CD14-positive monocyte (primary cell): Measurements from ENCODE around the gene PPP2R1B. TPM values are rescaled to one million over a fixed set of nuclear protein-coding genes. Genes with fewer than 3 reads are reported as not detected.

Source experiments
- DNase-seq, 3 donors: peaks; one replicate each; pipeline ENCODE4 v3.0.0-alpha.2; 2011 to 2022
- H2AFZ ChIP-seq: 2 replicates; pipeline ENCODE4 v1.6.0; 2012; ENCODE audit warnings: mild to moderate bottlenecking, low read depth, low read length, inconsistent platforms; ENCODE audit not compliant: insufficient read depth, poor library complexity, severe bottlenecking
- H3K27ac ChIP-seq, 2 donors: 1 replicate in 1 of 2; 2 replicates in 1 of 2; pipeline ENCODE4 v1.5.1; 2012 to 2013; ENCODE audit warnings: low read length in 2 of 2, control low read depth in 1 of 2, inconsistent platforms in 1 of 2, low read depth in 1 of 2, mild to moderate bottlenecking in 1 of 2
- H3K27me3 ChIP-seq, 2 donors: one replicate each; pipeline versions ENCODE4 v1.6.0 to v1.6.1; 2011 to 2013; ENCODE audit warnings: low read length in 2 of 2; ENCODE audit not compliant: control insufficient read depth in 2 of 2, insufficient read depth in 2 of 2
- H3K36me3 ChIP-seq, 2 donors: replicated peaks in 1 of 2; 1 replicate in 1 of 2; 2 replicates in 1 of 2; pipeline versions ENCODE4 v1.5.1 to v1.6.1; 2012 to 2013; ENCODE audit warnings: low read length in 2 of 2, control low read depth in 1 of 2, inconsistent platforms in 1 of 2, mild to moderate bottlenecking in 1 of 2; ENCODE audit not compliant: insufficient read depth in 2 of 2, control insufficient read depth in 1 of 2
- H3K4me1 ChIP-seq, 2 donors: 1 replicate in 1 of 2; 2 replicates in 1 of 2; pipeline versions ENCODE4 v1.5.1 to v1.6.1; 2012 to 2013; ENCODE audit warnings: low read length in 2 of 2, control low read depth in 1 of 2, inconsistent platforms in 1 of 2, mild to moderate bottlenecking in 1 of 2, moderate library complexity in 1 of 2; ENCODE audit not compliant: insufficient read depth in 2 of 2, control insufficient read depth in 1 of 2
- H3K4me2 ChIP-seq: replicated peaks from 2 replicates; pipeline ENCODE3; 2012; ENCODE audit warnings: low read length, moderate library complexity, mild to moderate bottlenecking; ENCODE audit not compliant: poor library complexity, severe bottlenecking; ENCODE audit errors: extremely low read depth
- H3K4me3 ChIP-seq, 3 experiments: fragments of 200-600 bp in 1 of 3; sonication (generic) in 1 of 3; replicated peaks in 1 of 3; 1 replicate in 2 of 3; 2 replicates in 1 of 3; pipeline ENCODE4 v1.5.1; 2011 to 2013; ENCODE audit warnings: low read length in 3 of 3, mild to moderate bottlenecking in 3 of 3, control low read depth in 2 of 3, low read depth in 2 of 3, inconsistent platforms in 1 of 3, moderate library complexity in 1 of 3
- H3K79me2 ChIP-seq: 2 replicates; pipeline ENCODE4 v1.6.0; 2012; ENCODE audit warnings: mild to moderate bottlenecking, control low read depth, inconsistent platforms, low read length, moderate library complexity; ENCODE audit not compliant: insufficient read depth
- H3K9ac ChIP-seq: 2 replicates; pipeline ENCODE4 v1.6.0; 2017; ENCODE audit warnings: low read length, mild to moderate bottlenecking; ENCODE audit not compliant: insufficient read depth, poor library complexity, severe bottlenecking
- H3K9me3 ChIP-seq, 2 donors: replicated peaks in 1 of 2; 1 replicate in 1 of 2; 2 replicates in 1 of 2; pipeline versions ENCODE4 v1.5.1 to v1.6.1; 2012 to 2013; ENCODE audit warnings: low read length in 2 of 2, control low read depth in 1 of 2; ENCODE audit not compliant: control insufficient read depth in 1 of 2, insufficient read depth in 1 of 2
- H4K20me1 ChIP-seq: 2 replicates; pipeline ENCODE4 v1.6.0; 2012; ENCODE audit warnings: mild to moderate bottlenecking, low read length, control low read depth, moderate library complexity; ENCODE audit not compliant: insufficient read depth
- H3K27ac Mint-ChIP-seq, 7 donors: one replicate each; pipeline ENCODE4 v1.8.0; 2020; ENCODE audit warnings: mild to moderate bottlenecking in 7 of 7, mixed read lengths in 7 of 7, moderate library complexity in 6 of 7, inconsistent platforms in 2 of 7
- H3K27me3 Mint-ChIP-seq, 3 donors: one replicate each; pipeline ENCODE4 v1.8.0; 2021 to 2022; ENCODE audit warnings: low read depth in 3 of 3, mild to moderate bottlenecking in 3 of 3, mixed read lengths in 3 of 3, moderate library complexity in 3 of 3, inconsistent platforms in 1 of 3
- H3K36me3 Mint-ChIP-seq, 2 donors: one replicate each; pipeline ENCODE4 v1.8.0; 2020; ENCODE audit warnings: mixed read lengths in 2 of 2, inconsistent platforms in 1 of 2, mild to moderate bottlenecking in 1 of 2
- H3K4me1 Mint-ChIP-seq: one replicate; pipeline ENCODE4 v1.8.0; 2020; ENCODE audit warnings: mild to moderate bottlenecking, mixed read lengths
- H3K4me3 Mint-ChIP-seq, 2 donors: one replicate each; pipeline ENCODE4 v1.8.0; 2020; ENCODE audit warnings: mild to moderate bottlenecking in 2 of 2, mixed read lengths in 2 of 2, moderate library complexity in 1 of 2
- H3K9me3 Mint-ChIP-seq, 7 donors: one replicate each; pipeline ENCODE4 v1.8.0; 2020 to 2022; ENCODE audit warnings: mixed read lengths in 7 of 7, mild to moderate bottlenecking in 6 of 7, moderate library complexity in 6 of 7, inconsistent platforms in 2 of 7
- WGBS: methylation state at CpG from one replicate; pipeline ENCODE4 v1.1.5; 2013; ENCODE audit warnings: missing lambda C conversion rate; ENCODE audit not compliant: insufficient coverage; 5-methylcytosine and 5-hydroxymethylcytosine counted together
- intact Hi-C, 2 donors: fragments of 100-400 bp; cut with micrococcal nuclease; formaldehyde crosslinking; loops; one replicate each; pipeline versions ENCODE4 v1.15.0 to v1.15.1; 2023
- polyA plus RNA-seq, 3 donors: library from polyadenylated mRNA; depleted of rRNA in 1 of 3; unstranded in 2 of 3; stranded (reverse) in 1 of 3; fragments of 300-500 nt in 2 of 3; fragments of >200 nt in 1 of 3; fragmentation: Illumina TruSeq in 2 of 3; gene quantifications; 1 replicate in 2 of 3; 2 replicates in 1 of 3; pipeline ENCODE4 v1.2.3, GENCODE V29; 2012 to 2021
- TF ChIP-seq, protein P1 (sequence below): fragments of 200-600 bp; IDR thresholded peaks from one replicate; pipeline ENCODE4 v1.8.0; 2022; ENCODE audit warnings: antibody characterized with exemption, mild to moderate bottlenecking

PPP2R1B gene
- polyA plus RNA-seq, 3 donors = 5.4 to 16.9 (median 11.2) TPM

DNA sequence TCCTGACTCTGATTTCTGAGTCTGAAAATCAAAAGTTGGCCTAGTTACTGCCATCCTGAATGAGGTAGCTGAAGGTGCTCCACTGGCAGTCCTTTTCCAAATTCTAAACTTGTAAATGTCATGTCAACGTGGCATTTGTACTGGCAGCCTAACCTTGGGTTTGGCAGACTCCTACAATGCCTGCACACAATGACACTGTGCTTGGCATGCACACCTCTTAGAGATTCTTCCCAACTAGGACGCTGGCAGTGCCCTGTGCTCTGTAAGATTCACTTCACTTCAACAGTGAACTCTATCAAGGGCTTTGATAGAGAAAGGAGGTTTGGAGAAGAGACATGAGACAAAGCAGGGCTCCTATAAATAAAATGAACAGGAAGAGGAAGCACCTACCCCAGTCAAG is 21.9 kb upstream of the PPP2R1B start:
- peak overlapping the region in 2 of 7 donors; percentile 10 to 46 for H3K27ac Mint-ChIP-seq
- 83% methylated on average over 1 of the region's 2 CpGs for WGBS
- no peak overlapping the region for H2AFZ ChIP-seq
- H3K36me3 ChIP-seq = peaks cover 10 to 27% of the 10 kb centered on the region in 2 donors
- H3K27me3 Mint-ChIP-seq = no peaks in the 10 kb centered on the region
- H3K27ac ChIP-seq = no peak overlapping the region
- H3K27me3 ChIP-seq = no peaks in the 10 kb centered on the region
- no peak for DNase-seq
- no peaks in the 10 kb centered on the region for H3K9me3 ChIP-seq
- H3K4me1 Mint-ChIP-seq = peaks cover 13% of the 10 kb centered on the region
- H3K79me2 ChIP-seq = no peaks in the 10 kb centered on the region
- no peak overlapping the region for H3K9ac ChIP-seq
- TF ChIP-seq, protein P1, sequence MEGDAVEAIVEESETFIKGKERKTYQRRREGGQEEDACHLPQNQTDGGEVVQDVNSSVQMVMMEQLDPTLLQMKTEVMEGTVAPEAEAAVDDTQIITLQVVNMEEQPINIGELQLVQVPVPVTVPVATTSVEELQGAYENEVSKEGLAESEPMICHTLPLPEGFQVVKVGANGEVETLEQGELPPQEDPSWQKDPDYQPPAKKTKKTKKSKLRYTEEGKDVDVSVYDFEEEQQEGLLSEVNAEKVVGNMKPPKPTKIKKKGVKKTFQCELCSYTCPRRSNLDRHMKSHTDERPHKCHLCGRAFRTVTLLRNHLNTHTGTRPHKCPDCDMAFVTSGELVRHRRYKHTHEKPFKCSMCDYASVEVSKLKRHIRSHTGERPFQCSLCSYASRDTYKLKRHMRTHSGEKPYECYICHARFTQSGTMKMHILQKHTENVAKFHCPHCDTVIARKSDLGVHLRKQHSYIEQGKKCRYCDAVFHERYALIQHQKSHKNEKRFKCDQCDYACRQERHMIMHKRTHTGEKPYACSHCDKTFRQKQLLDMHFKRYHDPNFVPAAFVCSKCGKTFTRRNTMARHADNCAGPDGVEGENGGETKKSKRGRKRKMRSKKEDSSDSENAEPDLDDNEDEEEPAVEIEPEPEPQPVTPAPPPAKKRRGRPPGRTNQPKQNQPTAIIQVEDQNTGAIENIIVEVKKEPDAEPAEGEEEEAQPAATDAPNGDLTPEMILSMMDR = no peak
- H3K4me2 ChIP-seq = no peak overlapping the region
- H3K4me3 ChIP-seq = no peak overlapping the region
- H3K4me1 ChIP-seq = no peaks in the 10 kb centered on the region
- intact Hi-C loops = no loop called here
- peaks cover 18 to 29% of the 10 kb centered on the region in 2 donors for H3K36me3 Mint-ChIP-seq
- no peaks in the 10 kb centered on the region for H4K20me1 ChIP-seq
- H3K4me3 Mint-ChIP-seq = no peak overlapping the region
- no peaks in the 10 kb centered on the region for H3K9me3 Mint-ChIP-seq

DNA sequence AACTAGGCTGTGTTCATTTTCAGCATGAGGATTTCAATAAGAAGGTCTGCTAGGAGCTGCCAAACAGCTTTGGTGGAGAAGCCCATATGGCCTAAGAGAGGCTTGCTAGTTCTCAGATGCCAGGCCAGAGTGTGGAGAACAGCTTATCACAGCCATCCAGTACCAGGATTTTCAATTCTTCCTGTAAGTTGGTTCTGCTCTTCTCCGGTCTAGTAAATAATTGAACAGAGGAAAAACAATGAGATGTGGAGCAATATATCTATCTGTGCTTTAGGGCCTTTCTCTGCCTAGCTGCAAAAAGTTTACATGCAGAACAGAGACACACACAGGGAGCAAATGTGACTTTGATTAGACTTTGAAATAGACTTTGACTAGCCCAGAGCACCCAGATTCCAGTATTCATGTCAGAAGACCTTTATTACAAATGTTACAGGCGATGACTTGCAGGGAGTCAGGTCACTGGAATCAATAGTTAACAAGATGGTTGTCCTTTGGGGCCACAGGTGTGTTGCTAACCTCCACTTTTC is 19.8 kb upstream of the PPP2R1B start:
- Mint-ChIP-seq H3K27ac (no peak overlapping the region), H3K9me3 (no peaks in the 10 kb centered on the region), H3K27me3 (no peaks in the 10 kb centered on the region), H3K36me3 (peaks cover 24% of the 10 kb centered on the region in 2 donors), H3K4me1 (peaks cover 8% of the 10 kb centered on the region), H3K4me3 (no peak overlapping the region)
- TF ChIP-seq, protein P1 = no peak
- intact Hi-C loops = no loop called here
- no peak overlapping the region for H3K27ac ChIP-seq
- no peaks in the 10 kb centered on the region for H3K79me2 ChIP-seq
- H3K4me2 ChIP-seq = no peak overlapping the region
- no peaks in the 10 kb centered on the region for H3K9me3 ChIP-seq
- DNase-seq = no peak
- no peaks in the 10 kb centered on the region for H3K4me1 ChIP-seq
- H4K20me1 ChIP-seq = no peaks in the 10 kb centered on the region
- H2AFZ ChIP-seq = no peak overlapping the region
- no peak overlapping the region for H3K4me3 ChIP-seq
- 100% methylated on average over 1 of the region's 2 CpGs for WGBS
- no peak overlapping the region for H3K9ac ChIP-seq
- H3K27me3 ChIP-seq = no peaks in the 10 kb centered on the region
- H3K36me3 ChIP-seq = peaks cover 10 to 27% of the 10 kb centered on the region in 2 donors
